Measurements from ENCODE around the gene SSR3. TPM values are rescaled to one million over a fixed set of nuclear protein-coding genes. Genes with fewer than 3 reads are reported as not detected.

SSR3 gene
- total RNA-seq, 1 experiment from 2014 or later = 197 TPM

GRCh38 chr3:156539802-156540201, 15.1 kb downstream of the SSR3 start:
- no peak overlapping the region for H3K4me2 ChIP-seq (ENCODE audit: low read depth, low read length, poor library complexity, severe bottlenecking)
- peaks cover 47% of the 10 kb centered on the region for H3K36me3 ChIP-seq (ENCODE audit: insufficient read depth, low read length)

GRCh38 chr3:156539051-156539450, 15.9 kb downstream of the SSR3 start:
- Histone ChIP-seq H3K4me3 (ENCODE audit: low read length) (no peak overlapping the region), H2AFZ (ENCODE audit: low read length) (no peak overlapping the region), H3K27ac (ENCODE audit: low read length) (no peak overlapping the region), H3K4me1 (ENCODE audit: low read length) (no peaks in the 10 kb centered on the region), H3K36me3 (ENCODE audit: insufficient read depth, low read length) (peaks cover 40% of the 10 kb centered on the region), H3K9ac (ENCODE audit: low read length) (no peak overlapping the region), H3K9me3 (ENCODE audit: low read length) (no peaks in the 10 kb centered on the region), H3K79me2 (ENCODE audit: low read length) (no peaks in the 10 kb centered on the region), H4K20me1 (ENCODE audit: insufficient read depth, low read depth, low read length) (0 out of 2 replicates have a peak, but pooled peaks cover 3% of the 10 kb centered on the region), H3K4me2 (ENCODE audit: low read depth, low read length, poor library complexity, severe bottlenecking) (no peak overlapping the region), H3K27me3 (ENCODE audit: low read length) (no peaks in the 10 kb centered on the region), H3K9me2 (replicated peaks; ENCODE audit: insufficient read depth, low read length) (no peaks in the 10 kb centered on the region)
- DNase-seq = no peak

More at GRCh38 chr3:156539802-156540201, 15.1 kb downstream of the SSR3 start:
- H2AFZ ChIP-seq (ENCODE audit: low read length) = no peak overlapping the region
- H4K20me1 ChIP-seq (ENCODE audit: insufficient read depth, low read depth, low read length) = 0 out of 2 replicates have a peak, but pooled peaks cover 3% of the 10 kb centered on the region
- DNase-seq = no peak
- no peak overlapping the region for H3K4me3 ChIP-seq (ENCODE audit: low read length)
- no peaks in the 10 kb centered on the region for H3K27me3 ChIP-seq (ENCODE audit: low read length)
- H3K9ac ChIP-seq (ENCODE audit: low read length) = no peak overlapping the region
- no peaks in the 10 kb centered on the region for H3K4me1 ChIP-seq (ENCODE audit: low read length)
- no peaks in the 10 kb centered on the region for H3K79me2 ChIP-seq (ENCODE audit: low read length)
- no peaks in the 10 kb centered on the region for H3K9me2 ChIP-seq (replicated peaks; ENCODE audit: insufficient read depth, low read length)
- H3K27ac ChIP-seq (ENCODE audit: low read length) = no peak overlapping the region
- no peaks in the 10 kb centered on the region for H3K9me3 ChIP-seq (ENCODE audit: low read length)

- no peak overlapping the region for H3K27ac ChIP-seq (ENCODE audit: low read length)
- H3K36me3 ChIP-seq (ENCODE audit: insufficient read depth, low read length) = peaks cover 20% of the 10 kb centered on the region; the same call in 1 of the 2 replicates
- H3K9me3 ChIP-seq (ENCODE audit: low read length) = no peaks in the 10 kb centered on the region
- H3K27me3 ChIP-seq (ENCODE audit: low read length) = no peaks in the 10 kb centered on the region
- H3K4me1 ChIP-seq (ENCODE audit: low read length) = no peaks in the 10 kb centered on the region
- DNase-seq = no peak
- no peak overlapping the region for H3K4me2 ChIP-seq (ENCODE audit: low read depth, low read length, poor library complexity, severe bottlenecking)
- H3K4me3 ChIP-seq (ENCODE audit: low read length) = no peak overlapping the region
- no peak overlapping the region for H2AFZ ChIP-seq (ENCODE audit: low read length)
- no peaks in the 10 kb centered on the region for H3K79me2 ChIP-seq (ENCODE audit: low read length)
- 0 out of 2 replicates have a peak, but pooled peaks cover 3% of the 10 kb centered on the region for H4K20me1 ChIP-seq (ENCODE audit: insufficient read depth, low read depth, low read length)
- no peak overlapping the region for H3K9ac ChIP-seq (ENCODE audit: low read length)
- no peaks in the 10 kb centered on the region for H3K9me2 ChIP-seq (replicated peaks; ENCODE audit: insufficient read depth, low read length)
These were observed 18.2 kb downstream of the SSR3 start for GRCh38 chr3:156536524-156537316.

- Histone ChIP-seq H4K20me1 (ENCODE audit: insufficient read depth, low read depth, low read length) (0 out of 2 replicates have a peak, but pooled peaks cover 3% of the 10 kb centered on the region), H3K36me3 (ENCODE audit: insufficient read depth, low read length) (peaks cover 12% of the 10 kb centered on the region; the same call in 1 of the 2 replicates), H3K9ac (ENCODE audit: low read length) (no peak overlapping the region), H3K9me3 (ENCODE audit: low read length) (no peaks in the 10 kb centered on the region), H3K79me2 (ENCODE audit: low read length) (no peaks in the 10 kb centered on the region), H2AFZ (ENCODE audit: low read length) (no peak overlapping the region), H3K27ac (ENCODE audit: low read length) (no peak overlapping the region), H3K4me1 (ENCODE audit: low read length) (no peaks in the 10 kb centered on the region), H3K9me2 (replicated peaks; ENCODE audit: insufficient read depth, low read length) (no peaks in the 10 kb centered on the region), H3K4me3 (ENCODE audit: low read length) (no peak overlapping the region), H3K4me2 (ENCODE audit: low read depth, low read length, poor library complexity, severe bottlenecking) (no peak overlapping the region), H3K27me3 (ENCODE audit: low read length) (no peaks in the 10 kb centered on the region)
- DNase-seq = no peak
These were observed 19.1 kb downstream of the SSR3 start for GRCh38 chr3:156535798-156536197.

- DNase-seq = peak; percentile 57
- 0 out of 2 replicates have a peak, but pooled peaks cover 3% of the 10 kb centered on the region for H4K20me1 ChIP-seq (ENCODE audit: insufficient read depth, low read depth, low read length)
- no peak overlapping the region for H3K4me3 ChIP-seq (ENCODE audit: low read length)
- no peaks in the 10 kb centered on the region for H3K4me1 ChIP-seq (ENCODE audit: low read length)
- H3K9me3 ChIP-seq (ENCODE audit: low read length) = no peaks in the 10 kb centered on the region
- H3K79me2 ChIP-seq (ENCODE audit: low read length) = no peaks in the 10 kb centered on the region
- H3K27ac ChIP-seq (ENCODE audit: low read length) = no peak overlapping the region
- H2AFZ ChIP-seq (ENCODE audit: low read length) = no peak overlapping the region
- peaks cover 8% of the 10 kb centered on the region; the same call in 1 of the 2 replicates for H3K36me3 ChIP-seq (ENCODE audit: insufficient read depth, low read length)
- H3K27me3 ChIP-seq (ENCODE audit: low read length) = no peaks in the 10 kb centered on the region
- H3K9ac ChIP-seq (ENCODE audit: low read length) = no peak overlapping the region
- no peaks in the 10 kb centered on the region for H3K9me2 ChIP-seq (replicated peaks; ENCODE audit: insufficient read depth, low read length)
- H3K4me2 ChIP-seq (ENCODE audit: low read depth, low read length, poor library complexity, severe bottlenecking) = no peak overlapping the region
These were observed 19.7 kb downstream of the SSR3 start for GRCh38 chr3:156535162-156535627.

- DNase-seq = no peak
- Histone ChIP-seq H3K9me2 (replicated peaks; ENCODE audit: insufficient read depth, low read length) (no peaks in the 10 kb centered on the region), H3K9ac (ENCODE audit: low read length) (no peak overlapping the region), H3K4me1 (ENCODE audit: low read length) (no peaks in the 10 kb centered on the region), H3K79me2 (ENCODE audit: low read length) (no peaks in the 10 kb centered on the region), H3K4me3 (ENCODE audit: low read length) (no peak overlapping the region), H3K9me3 (ENCODE audit: low read length) (no peaks in the 10 kb centered on the region), H2AFZ (ENCODE audit: low read length) (no peak overlapping the region), H3K27me3 (ENCODE audit: low read length) (no peaks in the 10 kb centered on the region), H4K20me1 (ENCODE audit: insufficient read depth, low read depth, low read length) (0 out of 2 replicates have a peak, but pooled peaks cover 3% of the 10 kb centered on the region), H3K4me2 (ENCODE audit: low read depth, low read length, poor library complexity, severe bottlenecking) (no peak overlapping the region), H3K36me3 (ENCODE audit: insufficient read depth, low read length) (no peaks in the 10 kb centered on the region), H3K27ac (ENCODE audit: low read length) (no peak overlapping the region)
These were observed 21.7 kb downstream of the SSR3 start for GRCh38 chr3:156533205-156533604.

GRCh38 chr3:156532730-156533129, 22.2 kb downstream of the SSR3 start:
- no peak for DNase-seq
- H3K9ac ChIP-seq (ENCODE audit: low read length) = no peak overlapping the region

GRCh38 chr3:156530980-156531379, 23.9 kb downstream of the SSR3 start:
- Histone ChIP-seq H3K27me3 (ENCODE audit: low read length) (no peaks in the 10 kb centered on the region), H3K79me2 (ENCODE audit: low read length) (no peaks in the 10 kb centered on the region), H3K36me3 (ENCODE audit: insufficient read depth, low read length) (no peaks in the 10 kb centered on the region), H3K27ac (ENCODE audit: low read length) (no peak overlapping the region), H3K4me2 (ENCODE audit: low read depth, low read length, poor library complexity, severe bottlenecking) (no peak overlapping the region), H3K9me2 (replicated peaks; ENCODE audit: insufficient read depth, low read length) (no peaks in the 10 kb centered on the region), H3K4me3 (ENCODE audit: low read length) (no peak overlapping the region), H2AFZ (ENCODE audit: low read length) (no peak overlapping the region), H3K9me3 (ENCODE audit: low read length) (no peaks in the 10 kb centered on the region), H3K9ac (ENCODE audit: low read length) (no peak overlapping the region), H3K4me1 (ENCODE audit: low read length) (no peaks in the 10 kb centered on the region), H4K20me1 (ENCODE audit: insufficient read depth, low read depth, low read length) (no peaks in the 10 kb centered on the region)
- no peak for DNase-seq

More at GRCh38 chr3:156532730-156533129, 22.2 kb downstream of the SSR3 start:
- 0 out of 2 replicates have a peak, but pooled peaks cover 3% of the 10 kb centered on the region for H4K20me1 ChIP-seq (ENCODE audit: insufficient read depth, low read depth, low read length)
- H3K27me3 ChIP-seq (ENCODE audit: low read length) = no peaks in the 10 kb centered on the region
- no peak overlapping the region for H2AFZ ChIP-seq (ENCODE audit: low read length)
- H3K9me2 ChIP-seq (replicated peaks; ENCODE audit: insufficient read depth, low read length) = no peaks in the 10 kb centered on the region
- no peaks in the 10 kb centered on the region for H3K79me2 ChIP-seq (ENCODE audit: low read length)
- no peak overlapping the region for H3K4me2 ChIP-seq (ENCODE audit: low read depth, low read length, poor library complexity, severe bottlenecking)
- no peaks in the 10 kb centered on the region for H3K36me3 ChIP-seq (ENCODE audit: insufficient read depth, low read length)
- H3K4me1 ChIP-seq (ENCODE audit: low read length) = no peaks in the 10 kb centered on the region
- H3K27ac ChIP-seq (ENCODE audit: low read length) = no peak overlapping the region
- no peak overlapping the region for H3K4me3 ChIP-seq (ENCODE audit: low read length)
- H3K9me3 ChIP-seq (ENCODE audit: low read length) = no peaks in the 10 kb centered on the region
